ENCODE results near the gene NBEA.

NBEA gene

GRCh38 chr13:35411059-35411744 lies 469.1 kb downstream of the NBEA start:
- DNase-seq, result no peak
- H3K4me3 ChIP-seq (ENCODE audit: low read depth, low read length), result no peak overlapping the region
- H3K4me1 ChIP-seq, result no peaks in the 10 kb centered on the region
- H3K36me3 ChIP-seq, result no peaks in the 10 kb centered on the region
- TF ChIP-seq CTCF (IDR thresholded peaks at IDR 0.05; ENCODE audit: low read depth, low read length), result no peak
- H3K27me3 ChIP-seq, result no peaks in the 10 kb centered on the region
- no peaks in the 10 kb centered on the region for H3K9me3 ChIP-seq

- TF ChIP-seq CTCF (IDR thresholded peaks at IDR 0.05; ENCODE audit: low read depth, low read length), result no peak
- Histone ChIP-seq H3K4me3 (ENCODE audit: low read depth, low read length) (no peak overlapping the region), H3K9me3 (no peaks in the 10 kb centered on the region), H3K27me3 (no peaks in the 10 kb centered on the region), H3K36me3 (no peaks in the 10 kb centered on the region), H3K4me1 (0 out of 2 replicates have a peak, but pooled peaks cover 6% of the 10 kb centered on the region)
- no peak for DNase-seq
Measured at GRCh38 chr13:35448465-35448864, 506.4 kb downstream of the NBEA start.

GRCh38 chr13:35449821-35450220 lies 507.8 kb downstream of the NBEA start:
- no peaks in the 10 kb centered on the region for H3K9me3 ChIP-seq
- H3K4me3 ChIP-seq (ENCODE audit: low read depth, low read length), result no peak overlapping the region
- 0 out of 2 replicates have a peak, but pooled peaks cover 6% of the 10 kb centered on the region for H3K4me1 ChIP-seq
- H3K27me3 ChIP-seq, result no peaks in the 10 kb centered on the region
- H3K36me3 ChIP-seq, result no peaks in the 10 kb centered on the region
- no peak for DNase-seq
- no peak for TF ChIP-seq CTCF (IDR thresholded peaks at IDR 0.05; ENCODE audit: low read depth, low read length)

- no peaks in the 10 kb centered on the region for H3K4me1 ChIP-seq
- no peak overlapping the region for H3K4me3 ChIP-seq (ENCODE audit: low read depth, low read length)
- H3K9me3 ChIP-seq, result no peaks in the 10 kb centered on the region
- no peak for DNase-seq
- no peaks in the 10 kb centered on the region for H3K27me3 ChIP-seq
- TF ChIP-seq CTCF (IDR thresholded peaks at IDR 0.05; ENCODE audit: low read depth, low read length), result no peak
- H3K36me3 ChIP-seq, result no peaks in the 10 kb centered on the region
Measured at GRCh38 chr13:35455022-35455421, 513.0 kb downstream of the NBEA start.

- H3K27me3 ChIP-seq, result no peaks in the 10 kb centered on the region
- no peaks in the 10 kb centered on the region for H3K36me3 ChIP-seq
- H3K4me3 ChIP-seq (ENCODE audit: low read depth, low read length), result no peak overlapping the region
- TF ChIP-seq CTCF (IDR thresholded peaks at IDR 0.05; ENCODE audit: low read depth, low read length), result no peak
- DNase-seq, result no peak
- H3K9me3 ChIP-seq, result no peaks in the 10 kb centered on the region
- H3K4me1 ChIP-seq, result peaks cover 4% of the 10 kb centered on the region; the same call in 1 of the 2 replicates
Measured at GRCh38 chr13:35457258-35457657, 515.2 kb downstream of the NBEA start.

- H3K27me3 ChIP-seq, result no peaks in the 10 kb centered on the region
- no peaks in the 10 kb centered on the region for H3K36me3 ChIP-seq
- TF ChIP-seq CTCF (IDR thresholded peaks at IDR 0.05; ENCODE audit: low read depth, low read length), result no peak
- peaks cover 11% of the 10 kb centered on the region for H3K4me1 ChIP-seq
- H3K4me3 ChIP-seq (ENCODE audit: low read depth, low read length), result no peak overlapping the region
- H3K9me3 ChIP-seq, result no peaks in the 10 kb centered on the region
- DNase-seq, result no peak
Measured at GRCh38 chr13:35460061-35460460, 518.0 kb downstream of the NBEA start.
